GF-D8 (cell line): ENCODE data around the gene CUL4A.
"Not testable (repeated sequence)": the region's sequence is repeated elsewhere in the genome, so short reads cannot be mapped to it uniquely, and the experiment has no call there.

Experiments
- DNase-seq: peaks from one replicate; lab custom pipeline; 2025; lab: John Stamatoyannopoulos, UW

Gene CUL4A

DNA sequence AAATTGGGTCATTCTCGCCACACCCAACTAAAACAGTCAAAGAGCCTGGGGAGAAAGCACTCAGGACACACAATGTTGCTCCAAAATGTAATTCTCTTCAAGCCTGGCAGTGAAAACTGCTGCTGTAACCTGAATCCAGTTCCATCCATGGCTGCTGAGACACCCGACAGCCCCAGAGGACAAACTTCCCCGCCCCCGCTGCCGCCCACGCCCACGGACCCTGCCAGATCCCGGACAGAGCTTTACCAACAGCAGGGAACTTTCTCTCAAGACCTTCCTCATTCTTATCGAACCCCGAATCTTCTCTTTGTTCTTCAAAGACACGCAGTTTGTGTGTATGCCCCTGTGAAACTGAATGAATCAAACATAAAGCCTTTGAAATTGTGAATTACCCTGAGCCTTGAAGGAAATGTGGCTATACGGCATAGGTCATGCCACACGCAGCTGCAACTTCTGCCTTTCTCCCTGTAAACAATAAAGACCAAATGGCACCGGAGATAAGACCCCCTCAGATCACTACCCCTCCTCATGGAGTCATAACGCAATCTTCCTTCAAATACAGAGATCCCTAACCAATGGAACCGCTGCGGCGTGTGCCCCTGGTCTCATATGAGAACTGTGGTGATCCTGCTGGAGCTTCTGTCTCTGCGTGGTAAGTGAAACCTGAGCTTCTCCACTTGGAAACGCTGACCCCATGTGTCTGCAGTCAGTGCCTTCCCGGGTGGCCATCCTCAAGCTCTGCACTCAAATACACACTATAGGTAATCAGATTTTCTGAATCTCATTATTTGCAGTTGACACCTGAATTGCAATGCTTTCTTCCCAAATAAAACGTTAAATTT is 82.8 kb downstream of the CUL4A start:
- DNase-seq, result peak; percentile 34

DNA sequence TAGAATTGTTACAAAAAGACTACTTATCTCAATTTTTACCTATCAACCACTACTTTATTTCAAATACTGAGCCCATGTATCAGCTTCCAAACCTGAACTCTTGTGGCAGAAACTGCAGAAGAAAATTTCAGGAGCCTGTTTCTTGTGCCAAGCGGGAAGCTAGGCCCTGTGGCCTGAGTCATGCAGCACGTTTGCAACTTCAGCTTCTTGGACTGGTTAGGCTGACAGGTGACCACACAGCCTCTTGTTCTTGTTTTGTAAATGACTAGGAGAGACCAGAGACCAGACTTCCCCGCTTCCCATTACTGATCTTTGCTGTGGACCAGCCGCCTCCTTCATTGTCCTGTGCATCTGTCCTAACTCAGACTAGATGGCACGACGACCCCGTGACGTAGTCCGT is 84.3 kb downstream of the CUL4A start:
- DNase-seq, result no peak

DNA sequence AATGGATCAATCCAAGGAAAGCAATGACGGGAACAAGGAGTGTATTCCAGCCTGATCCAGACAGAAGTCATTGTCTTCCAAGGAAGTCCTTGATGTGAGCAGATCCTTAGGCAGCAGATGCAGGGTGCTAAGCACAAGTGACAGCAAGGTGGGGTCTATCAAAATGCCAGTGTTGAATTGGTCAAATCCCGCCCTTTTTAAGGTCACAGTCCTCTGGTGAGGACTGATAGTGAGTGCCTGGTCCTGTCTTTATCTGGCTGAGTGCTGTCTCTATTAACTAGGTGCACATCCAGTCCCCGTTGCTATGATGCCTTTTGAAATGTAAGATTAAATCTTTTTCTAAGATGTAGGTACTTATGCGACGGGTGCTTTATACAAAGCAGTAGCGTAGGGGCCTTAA is 86.4 kb downstream of the CUL4A start:
- no peak for DNase-seq

DNA sequence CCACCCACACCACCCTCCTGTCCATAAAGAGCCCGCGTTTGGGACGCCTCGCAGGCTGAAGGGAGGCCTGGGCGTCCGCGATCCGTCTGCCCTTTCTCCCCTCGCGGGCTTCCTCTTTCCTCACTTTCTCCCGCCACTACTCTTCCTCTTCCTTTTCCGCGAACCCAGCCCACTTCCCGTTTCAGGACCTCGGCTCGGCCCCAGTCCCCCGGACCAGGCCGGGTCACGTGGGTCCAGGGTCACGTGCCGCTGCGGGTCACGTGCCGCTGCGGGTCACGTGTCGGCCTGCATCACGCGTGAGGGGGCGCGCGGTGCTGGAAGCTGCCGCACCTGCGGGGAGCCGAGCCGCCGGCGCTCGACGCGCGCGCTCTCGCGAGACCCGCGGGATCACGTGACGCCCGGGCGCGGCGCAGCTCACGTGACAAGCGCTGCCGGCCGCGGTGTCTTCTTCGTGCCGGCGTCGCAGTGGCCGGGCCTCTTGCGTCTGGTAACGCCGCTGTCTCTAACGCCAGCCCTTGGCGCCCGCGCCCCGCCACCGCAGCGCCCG is 87.5 kb downstream of the CUL4A start, which contains the start of gene LAMP1:
Gene LAMP1 (plus strand): TSS at position 417 of the 547 bp plus-strand sequence. CDS start 196 bp downstream, outside the sequence.
- peak; percentile 97 for DNase-seq

DNA sequence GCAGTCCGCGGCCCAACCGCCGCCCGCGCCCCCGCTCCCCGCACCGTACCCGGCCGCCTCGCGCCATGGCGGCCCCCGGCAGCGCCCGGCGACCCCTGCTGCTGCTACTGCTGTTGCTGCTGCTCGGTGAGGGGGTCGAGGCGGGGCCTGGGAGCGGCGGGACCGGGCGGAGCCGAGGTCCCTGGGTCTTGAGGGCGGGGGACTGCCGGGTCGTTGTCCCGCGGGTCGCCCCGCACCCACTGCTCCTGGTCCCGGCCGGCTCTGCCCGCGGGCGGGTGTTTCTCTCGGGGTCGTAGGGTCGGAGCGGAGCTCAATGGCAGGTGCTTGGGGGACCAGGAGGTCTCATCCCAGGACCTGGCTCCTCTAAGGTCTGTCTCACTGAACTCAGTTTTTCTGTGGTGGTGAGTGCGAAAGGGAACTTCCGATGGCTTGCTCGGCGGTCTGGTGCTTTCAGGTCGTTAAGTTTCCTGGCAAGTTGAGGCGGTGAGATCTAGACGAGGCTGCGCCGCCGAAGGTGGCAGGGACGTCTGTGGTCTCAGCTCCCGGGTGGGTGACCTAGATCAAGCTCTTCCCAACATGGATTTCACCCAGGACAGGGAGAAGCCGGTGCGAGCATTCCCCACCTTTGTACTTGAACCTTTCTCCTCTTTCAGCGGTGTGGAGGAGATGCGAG is 88.1 kb downstream of the CUL4A start:
- no peak for DNase-seq

DNA sequence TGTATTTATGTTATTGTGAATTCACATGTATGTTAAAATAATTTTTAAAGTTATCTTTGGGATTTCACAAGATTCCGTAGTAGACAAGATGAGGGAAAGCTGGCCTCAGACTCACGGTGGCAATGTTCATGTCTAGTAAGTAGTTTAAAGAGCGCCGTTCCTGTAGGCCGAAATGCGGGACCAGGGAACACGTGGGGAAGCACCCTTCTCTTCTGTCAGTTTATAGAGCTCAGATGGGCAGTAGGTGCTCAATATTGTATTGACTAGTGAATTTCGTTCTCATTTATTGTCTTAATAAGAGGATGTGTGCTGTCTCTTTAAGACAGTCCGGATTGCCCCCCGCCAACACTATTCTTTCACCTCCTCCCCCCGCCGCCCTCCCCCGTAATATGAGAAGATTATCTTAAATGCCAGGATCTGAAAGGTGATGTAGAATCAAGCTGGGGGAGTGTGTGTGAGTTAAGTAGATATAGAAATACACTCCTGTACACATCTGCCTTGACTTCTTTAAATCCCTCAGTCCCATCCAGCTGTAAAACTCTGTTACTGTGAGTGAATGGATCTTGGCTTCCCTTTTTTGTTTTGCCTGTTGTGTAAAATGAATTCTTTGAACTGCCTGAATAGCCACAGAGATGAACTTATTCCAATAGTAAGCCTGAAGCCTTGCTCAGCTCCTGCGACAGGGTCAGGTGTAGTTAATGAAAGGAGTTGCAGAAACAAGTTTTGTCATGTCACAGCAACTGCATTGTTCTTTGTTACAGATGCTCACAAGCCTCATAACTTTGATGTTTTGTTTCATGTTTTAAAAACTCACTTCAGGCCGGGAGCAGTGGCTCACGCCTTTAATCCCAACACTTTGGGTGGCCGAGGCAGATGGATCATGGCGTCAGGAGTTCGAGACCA is 88.9 kb downstream of the CUL4A start:
- peak; percentile 15 for DNase-seq

DNA sequence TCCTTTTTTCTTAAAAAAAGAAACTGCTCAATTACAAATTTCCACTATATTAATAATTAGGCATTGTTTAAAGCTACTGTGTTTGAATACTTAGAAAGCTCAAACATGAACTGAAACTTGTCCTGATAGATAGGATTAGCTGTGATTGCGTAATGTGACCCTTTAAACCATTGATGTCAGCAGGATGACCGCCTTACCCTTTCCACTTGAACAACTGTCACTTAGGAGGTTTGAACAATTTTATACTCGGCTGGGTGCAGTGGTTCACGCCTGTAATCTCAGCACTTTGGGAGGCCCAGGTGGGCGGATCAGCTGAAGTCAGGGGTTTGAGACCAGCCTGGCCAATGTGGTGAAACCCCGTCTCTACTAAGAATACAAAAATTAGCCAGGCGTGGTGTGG is 90.5 kb downstream of the CUL4A start:
- DNase-seq, result no peak

DNA sequence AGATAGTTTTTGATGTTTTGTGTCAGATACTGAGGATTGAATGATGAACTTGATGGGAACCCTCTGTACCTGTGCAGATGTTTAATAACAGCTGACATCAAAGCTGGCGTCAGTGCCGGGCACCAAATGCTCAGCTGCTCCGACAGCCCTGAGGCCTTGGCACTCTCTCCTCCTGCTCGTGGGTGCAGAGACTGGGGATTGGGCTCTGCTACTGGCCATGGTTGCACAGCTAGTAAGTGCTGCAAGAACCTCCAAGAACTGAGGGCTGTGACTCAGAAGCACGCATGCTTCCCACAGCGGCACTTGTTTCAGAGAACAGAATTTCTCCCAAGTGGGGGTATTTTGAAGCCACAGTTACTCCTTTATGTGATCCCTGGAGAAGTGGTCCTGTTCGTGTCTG is 93.6 kb downstream of the CUL4A start:
- DNase-seq, result no peak

DNA sequence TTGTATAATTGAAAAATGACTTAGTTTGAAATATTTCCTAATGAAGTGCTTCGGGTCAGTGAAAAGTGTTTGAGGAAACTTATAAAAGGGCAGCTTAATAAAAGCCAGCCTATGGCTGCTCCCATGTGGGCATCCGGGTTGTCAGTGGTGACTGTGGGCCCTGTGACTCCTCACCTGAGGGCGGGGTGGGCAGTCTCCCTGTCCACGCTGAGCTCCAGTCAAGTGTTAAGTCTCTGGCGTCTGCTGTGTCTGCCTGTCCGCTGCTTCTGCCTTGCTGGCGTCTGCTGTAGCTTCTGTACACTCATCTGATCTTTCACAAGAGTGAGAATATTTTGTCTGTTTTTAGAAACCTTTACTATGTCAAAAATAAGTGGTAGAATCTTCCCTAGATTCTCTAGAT is 94.7 kb downstream of the CUL4A start:
- DNase-seq, result no peak

DNA sequence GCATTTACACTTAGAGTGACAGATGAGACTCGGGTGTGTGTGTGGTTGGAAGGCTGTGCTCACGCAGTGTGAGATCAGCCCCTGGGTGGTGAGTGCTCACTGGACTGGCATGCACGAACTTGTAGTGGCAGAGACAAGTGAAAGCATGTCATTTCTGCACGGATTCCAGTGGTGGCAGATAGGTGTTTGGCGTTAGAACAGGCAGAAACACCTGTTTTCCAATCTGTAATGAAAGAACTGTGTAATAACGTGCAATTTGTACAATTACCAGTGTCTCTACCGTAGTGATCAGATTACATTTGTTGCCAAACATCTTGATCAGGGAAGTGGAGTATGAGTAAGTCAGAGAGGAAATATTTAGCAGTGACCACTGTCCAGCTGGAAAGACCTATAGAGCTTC is 95.8 kb downstream of the CUL4A start:
- no peak for DNase-seq

DNA sequence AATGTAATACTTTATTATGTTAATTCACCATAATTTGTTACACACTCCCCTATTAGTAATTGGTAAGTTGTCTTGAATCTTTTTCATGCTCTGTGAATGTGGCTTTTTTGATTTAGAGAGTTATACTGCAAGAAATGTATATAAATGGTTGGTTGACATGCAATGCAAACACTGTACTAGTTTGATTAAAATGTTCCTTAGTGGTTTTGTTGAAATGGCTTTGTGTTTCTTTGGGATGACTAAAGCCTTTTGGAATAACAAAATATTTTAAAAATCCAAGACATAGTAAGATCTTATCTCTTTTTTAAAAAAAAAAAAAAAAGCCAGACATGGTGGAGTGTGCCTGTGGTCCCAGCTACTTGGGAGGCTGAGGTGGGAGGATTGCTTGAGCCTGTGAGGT is 98.1 kb downstream of the CUL4A start:
- no peak for DNase-seq

DNA sequence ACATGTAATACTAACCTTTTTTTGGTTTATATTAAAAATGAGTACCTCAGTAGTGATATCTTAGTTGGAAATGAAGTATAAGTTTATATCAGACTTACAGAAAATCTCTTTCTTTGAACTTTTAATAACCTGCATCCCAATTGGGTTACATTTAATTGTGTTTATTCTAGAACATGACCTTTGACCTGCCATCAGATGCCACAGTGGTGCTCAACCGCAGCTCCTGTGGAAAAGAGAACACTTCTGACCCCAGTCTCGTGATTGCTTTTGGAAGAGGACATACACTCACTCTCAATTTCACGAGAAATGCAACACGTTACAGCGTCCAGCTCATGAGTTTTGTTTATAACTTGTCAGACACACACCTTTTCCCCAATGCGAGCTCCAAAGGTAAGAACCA is 100.1 kb downstream of the CUL4A start:
- no peak for DNase-seq

DNA sequence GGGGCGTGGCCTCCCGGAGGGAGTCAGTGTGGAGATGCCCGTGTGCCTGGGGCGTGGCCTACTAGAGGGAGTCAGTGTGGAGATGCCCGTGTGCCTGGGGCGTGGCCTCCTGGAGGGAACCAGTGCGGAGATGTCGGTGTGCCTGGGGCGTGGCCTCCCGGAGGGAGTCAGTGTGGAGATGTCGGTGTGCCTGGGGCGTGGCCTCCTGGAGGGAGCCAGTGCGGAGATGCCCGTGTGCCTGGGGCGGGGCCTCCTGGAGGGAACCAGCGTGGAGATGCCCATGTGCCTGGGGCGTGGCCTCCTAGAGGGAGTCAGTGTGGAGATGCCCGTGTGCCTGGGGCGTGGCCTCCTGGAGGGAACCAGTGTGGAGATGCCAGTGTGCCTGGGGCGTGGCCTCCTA is 104.7 kb downstream of the CUL4A start:
- DNase-seq, result not testable (repeated sequence)

DNA sequence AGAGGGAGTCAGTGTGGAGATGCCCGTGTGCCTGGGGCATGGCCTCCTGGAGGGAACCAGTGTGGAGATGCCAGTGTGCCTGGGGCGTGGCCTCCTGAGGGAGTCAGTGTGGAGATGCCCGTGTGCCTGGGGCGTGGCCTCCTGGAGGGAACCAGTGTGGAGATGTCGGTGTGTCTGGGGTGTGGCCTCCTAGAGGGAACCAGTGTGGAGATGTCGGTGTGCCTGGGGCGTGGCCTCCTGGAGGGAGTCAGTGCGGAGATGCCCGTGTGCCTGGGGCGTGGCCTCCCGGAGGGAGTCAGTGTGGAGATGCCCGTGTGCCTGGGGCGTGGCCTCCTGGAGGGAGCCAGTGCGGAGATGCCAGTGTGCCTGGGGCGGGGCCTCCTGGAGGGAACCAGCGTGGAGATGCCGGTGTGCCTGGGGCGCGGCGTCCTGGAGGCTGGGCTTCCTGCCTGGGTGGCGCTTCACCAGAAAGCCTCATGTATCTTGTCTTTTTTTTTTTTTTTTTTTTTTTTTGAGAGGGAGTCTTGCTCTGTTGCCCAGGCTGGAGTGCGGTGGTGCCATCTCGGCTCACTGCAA is 105.6 kb downstream of the CUL4A start:
- DNase-seq, result not testable (repeated sequence)

DNA sequence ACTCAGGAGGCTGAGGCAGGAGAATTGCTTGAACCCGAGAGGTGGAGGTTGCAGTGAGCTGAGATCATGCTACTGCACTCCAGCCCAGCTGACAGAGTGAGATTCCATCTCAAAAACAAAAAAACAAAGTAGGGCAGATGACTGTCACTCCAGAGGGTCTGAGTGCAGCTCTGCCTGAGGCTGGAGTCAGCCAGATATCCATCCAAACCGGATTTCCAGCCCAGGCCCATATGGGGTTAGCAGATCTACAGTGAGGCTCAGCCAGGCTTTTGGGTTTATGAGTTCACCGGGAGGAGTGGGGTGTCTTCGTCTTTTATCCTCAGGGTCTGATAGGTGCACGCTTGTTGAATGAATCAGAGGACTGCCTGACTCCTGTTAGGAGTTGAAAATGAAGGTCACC is 106.6 kb downstream of the CUL4A start:
- DNase-seq, result no peak
